ENCODE data around the gene SDC3.

- no peak for TF ChIP-seq REST (IDR thresholded peaks at IDR 0.05; ENCODE audit: low read depth)
- TF ChIP-seq RAD21 (IDR thresholded peaks at IDR 0.05; ENCODE audit: low read depth) = no peak
- no peak for TF ChIP-seq USF1 (IDR thresholded peaks at IDR 0.05)
- TF ChIP-seq TAF1 (IDR thresholded peaks at IDR 0.05; ENCODE audit: low read depth) = no peak
- TF ChIP-seq EP300 (IDR thresholded peaks at IDR 0.05; ENCODE audit: borderline replicate concordance) = no peak
- no peak for TF ChIP-seq ZBTB7A (IDR thresholded peaks at IDR 0.05; ENCODE audit: low read depth)
- TF ChIP-seq EGR1 (IDR thresholded peaks at IDR 0.05) = no peak
Observed at GRCh38 chr1:30847358-30847972, 61.1 kb downstream of the SDC3 start.

Measured in Ishikawa (cell line).